Measurements from ENCODE around the gene MYO5A. TPM values are rescaled to one million over a fixed set of nuclear protein-coding genes. Genes with fewer than 3 reads are reported as not detected.

MYO5A gene
- total RNA-seq, 1 experiment from 2014 or later, result 29.2 TPM

- Mint-ChIP-seq H3K4me1 (no peaks in the 10 kb centered on the region), H3K9me3 (no peaks in the 10 kb centered on the region), H3K27ac (no peak overlapping the region), H3K27me3 (ENCODE audit: low read depth) (no peaks in the 10 kb centered on the region), H3K36me3 (peaks cover 33% of the 10 kb centered on the region), H3K4me3 (no peak overlapping the region)
- TF ChIP-seq ZNF671 (CRISPR knock-in tag; IDR thresholded peaks at IDR 0.05) (no peak), CREB1 (CRISPR knock-in tag; IDR thresholded peaks at IDR 0.05) (no peak)
- CTCF ChIA-PET, result no interaction called here
- POLR2A ChIA-PET, result no interaction called here
- no peak for DNase-seq (ENCODE audit: low spot score)
- ATAC-seq, result no peak
Measured at GRCh38 chr15:52317022-52317421, 211.7 kb downstream of the MYO5A start.

GRCh38 chr15:52309154-52309548 lies 219.5 kb downstream of the MYO5A start:
- ATAC-seq, result no peak
- Mint-ChIP-seq H3K4me1 (no peaks in the 10 kb centered on the region; the same call in 1 of the 2 replicates), H3K27ac (no peak overlapping the region), H3K27me3 (ENCODE audit: low read depth) (no peaks in the 10 kb centered on the region), H3K4me3 (no peak overlapping the region), H3K9me3 (peaks cover 8% of the 10 kb centered on the region), H3K36me3 (peaks cover 3% of the 10 kb centered on the region; the same call in 1 of the 2 replicates)
- CTCF ChIA-PET, result no interaction called here
- TF ChIP-seq NFYB (CRISPR knock-in tag; conservative IDR thresholded peaks at IDR 0.05; ENCODE audit: low read depth) (no peak), SMAD3 (CRISPR knock-in tag; IDR thresholded peaks at IDR 0.05; ENCODE audit: borderline replicate concordance) (no peak), NR3C1 (CRISPR knock-in tag; conservative IDR thresholded peaks at IDR 0.05; ENCODE audit: low read depth) (no peak), STAT6 (CRISPR knock-in tag; conservative IDR thresholded peaks at IDR 0.05; ENCODE audit: low read depth) (no peak), CREM (CRISPR knock-in tag; IDR thresholded peaks at IDR 0.05) (no peak), NFATC4 (CRISPR knock-in tag; IDR thresholded peaks at IDR 0.05) (no peak), RELA (CRISPR knock-in tag; IDR thresholded peaks at IDR 0.05; ENCODE audit: borderline replicate concordance) (no peak), GRHL2 (CRISPR knock-in tag; IDR thresholded peaks at IDR 0.05; ENCODE audit: insufficient replicate concordance, severe bottlenecking) (no peak), GTF2I (CRISPR knock-in tag; conservative IDR thresholded peaks at IDR 0.05) (no peak), FOXK1 (CRISPR knock-in tag; IDR thresholded peaks at IDR 0.05) (no peak), ATF1 (CRISPR knock-in tag; IDR thresholded peaks at IDR 0.05) (no peak), TCF7 (CRISPR knock-in tag; IDR thresholded peaks at IDR 0.05; ENCODE audit: low read depth) (no peak)
- TF ChIP-seq, protein P1, sequence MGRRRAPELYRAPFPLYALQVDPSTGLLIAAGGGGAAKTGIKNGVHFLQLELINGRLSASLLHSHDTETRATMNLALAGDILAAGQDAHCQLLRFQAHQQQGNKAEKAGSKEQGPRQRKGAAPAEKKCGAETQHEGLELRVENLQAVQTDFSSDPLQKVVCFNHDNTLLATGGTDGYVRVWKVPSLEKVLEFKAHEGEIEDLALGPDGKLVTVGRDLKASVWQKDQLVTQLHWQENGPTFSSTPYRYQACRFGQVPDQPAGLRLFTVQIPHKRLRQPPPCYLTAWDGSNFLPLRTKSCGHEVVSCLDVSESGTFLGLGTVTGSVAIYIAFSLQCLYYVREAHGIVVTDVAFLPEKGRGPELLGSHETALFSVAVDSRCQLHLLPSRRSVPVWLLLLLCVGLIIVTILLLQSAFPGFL (CRISPR knock-in tag; IDR thresholded peaks at IDR 0.05; ENCODE audit: borderline replicate concordance), result no peak
- DNase-seq (ENCODE audit: low spot score), result no peak
- POLR2A ChIA-PET, result no interaction called here

GRCh38 chr15:52308446-52309153 lies 220.1 kb downstream of the MYO5A start:
- H3K4me3 Mint-ChIP-seq, result no peak overlapping the region
- POLR2A ChIA-PET, result no interaction called here
- peak overlapping the region; percentile 26; the same call in 1 of the 2 replicates for H3K27ac Mint-ChIP-seq
- H3K4me1 Mint-ChIP-seq, result peaks cover 5% of the 10 kb centered on the region
- H3K9me3 Mint-ChIP-seq, result peaks cover 11% of the 10 kb centered on the region
- H3K36me3 Mint-ChIP-seq, result peaks cover 3% of the 10 kb centered on the region; the same call in 1 of the 2 replicates
- TF ChIP-seq NFYB (CRISPR knock-in tag; conservative IDR thresholded peaks at IDR 0.05; ENCODE audit: low read depth) (no peak), ZNF396 (CRISPR knock-in tag; IDR thresholded peaks at IDR 0.05; ENCODE audit: borderline replicate concordance) (no peak), E2F4 (CRISPR knock-in tag; IDR thresholded peaks at IDR 0.05; ENCODE audit: borderline replicate concordance, low read depth) (no peak)
- CTCF ChIA-PET, result no interaction called here
- DNase-seq (ENCODE audit: low spot score), result no peak
- peak; percentile 30 for ATAC-seq
- no peaks in the 10 kb centered on the region for H3K27me3 Mint-ChIP-seq (ENCODE audit: low read depth)
